Neuron (in vitro differentiated cells): Measurements from ENCODE around the gene COL8A1.

Experiments used
- H2AFZ ChIP-seq: one replicate; pipeline ENCODE4 v1.6.1; 2013; ENCODE audit warnings: low read depth, mild to moderate bottlenecking, inconsistent platforms, low read length, moderate library complexity
- H3K27me3 ChIP-seq: one replicate; pipeline ENCODE4 v1.6.1; 2013; ENCODE audit warnings: low read length; ENCODE audit not compliant: insufficient read depth
- H3K36me3 ChIP-seq: one replicate; pipeline ENCODE4 v1.6.1; 2013; ENCODE audit warnings: low read length; ENCODE audit not compliant: insufficient read depth
- H3K4me1 ChIP-seq: one replicate; pipeline ENCODE4 v1.6.1; 2013; ENCODE audit warnings: low read length; ENCODE audit not compliant: insufficient read depth
- H3K4me3 ChIP-seq: 2 replicates; pipeline ENCODE4 v1.5.1; 2013; ENCODE audit warnings: mild to moderate bottlenecking, low read length, moderate library complexity
- H3K9me3 ChIP-seq: one replicate; pipeline ENCODE4 v1.6.1; 2013; ENCODE audit warnings: low read length

The COL8A1 gene

DNA sequence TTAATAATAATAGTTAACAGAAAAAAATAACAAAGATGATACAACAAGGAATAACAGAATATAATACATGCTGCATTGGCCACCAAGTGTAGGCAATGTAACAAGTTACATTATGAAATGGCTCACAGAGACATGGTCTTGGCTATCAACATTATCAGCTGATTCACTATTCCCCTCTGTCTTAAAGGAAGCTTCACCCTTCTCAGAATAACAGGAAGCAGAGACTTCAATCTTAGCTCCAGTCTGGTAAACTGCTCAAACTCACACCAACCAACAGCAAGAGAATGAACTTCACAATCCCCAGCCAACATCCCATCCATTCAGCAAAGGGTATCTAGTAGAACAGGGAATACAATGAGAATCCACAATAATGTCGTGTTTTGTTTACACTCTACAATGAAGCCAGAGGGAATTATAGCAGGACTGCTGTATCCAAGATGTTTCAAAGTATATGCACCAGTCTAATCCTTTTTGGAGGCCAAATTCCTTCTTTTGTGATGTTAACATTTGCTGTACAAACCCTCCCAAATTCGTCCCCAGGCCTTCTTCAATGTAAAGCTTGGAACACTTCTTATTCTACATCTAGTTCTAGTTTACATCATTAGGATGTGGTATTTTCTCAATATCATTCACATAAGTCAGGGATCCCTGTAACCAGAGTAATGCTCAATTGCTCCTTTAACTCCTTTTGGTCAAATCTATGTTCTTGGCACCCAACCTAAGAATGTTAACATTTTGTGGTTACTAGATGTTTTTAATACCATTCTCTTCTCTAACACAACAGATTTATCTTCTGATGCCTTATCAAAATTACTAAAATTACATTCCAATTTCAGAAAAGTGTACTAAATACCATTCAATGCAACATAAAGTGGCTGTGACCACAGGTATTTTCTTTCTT is 126.9 kb downstream of the COL8A1 start:
- Histone ChIP-seq H2AFZ (no peak overlapping the region), H3K4me3 (no peak overlapping the region), H3K36me3 (no peaks in the 10 kb centered on the region), H3K4me1 (no peaks in the 10 kb centered on the region), H3K27me3 (no peaks in the 10 kb centered on the region), H3K9me3 (no peaks in the 10 kb centered on the region)

DNA sequence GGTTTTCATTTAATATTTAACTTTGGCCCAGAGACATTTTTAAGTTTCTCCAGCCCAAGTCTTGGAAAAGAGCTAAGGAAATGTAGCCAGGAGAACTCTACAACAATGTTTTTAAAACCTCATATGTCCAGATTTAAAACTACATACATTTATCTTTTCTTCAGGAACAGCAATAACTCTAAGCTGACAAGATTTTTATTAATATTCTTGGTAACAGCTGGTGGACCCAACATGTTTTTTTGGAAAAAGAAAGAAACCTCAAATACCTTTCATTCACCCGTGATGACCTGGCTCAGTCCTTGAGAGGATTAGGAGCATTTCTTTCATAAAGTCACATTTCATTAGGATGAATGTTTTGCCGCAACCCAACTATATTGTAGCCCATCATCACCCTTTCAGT is 128.9 kb downstream of the COL8A1 start:
- Histone ChIP-seq H3K4me3 (no peak overlapping the region), H3K27me3 (no peaks in the 10 kb centered on the region), H3K36me3 (no peaks in the 10 kb centered on the region), H3K9me3 (no peaks in the 10 kb centered on the region), H3K4me1 (peaks cover 3% of the 10 kb centered on the region), H2AFZ (no peak overlapping the region)

DNA sequence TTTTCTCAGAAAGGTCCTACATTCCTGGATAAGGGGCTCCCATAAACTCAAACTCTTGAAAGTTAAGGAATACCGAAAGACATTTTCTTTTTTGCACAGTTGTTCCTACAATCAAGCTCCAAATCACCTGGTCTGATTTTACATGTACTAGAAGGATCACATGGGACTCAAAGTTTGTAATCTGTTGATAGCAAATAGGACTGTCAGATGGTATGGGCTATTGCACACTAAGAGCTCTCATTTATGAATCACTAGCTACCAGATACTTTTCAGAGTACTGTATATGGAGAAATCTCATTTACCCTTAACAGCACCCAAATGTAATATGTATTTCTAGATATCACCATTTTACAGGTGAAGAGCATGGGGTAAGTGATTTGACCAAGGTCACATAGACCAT is 129.7 kb downstream of the COL8A1 start:
- Histone ChIP-seq H3K27me3 (no peaks in the 10 kb centered on the region), H3K4me1 (peaks cover 11% of the 10 kb centered on the region), H3K4me3 (no peak overlapping the region), H2AFZ (no peak overlapping the region), H3K9me3 (no peaks in the 10 kb centered on the region), H3K36me3 (no peaks in the 10 kb centered on the region)

DNA sequence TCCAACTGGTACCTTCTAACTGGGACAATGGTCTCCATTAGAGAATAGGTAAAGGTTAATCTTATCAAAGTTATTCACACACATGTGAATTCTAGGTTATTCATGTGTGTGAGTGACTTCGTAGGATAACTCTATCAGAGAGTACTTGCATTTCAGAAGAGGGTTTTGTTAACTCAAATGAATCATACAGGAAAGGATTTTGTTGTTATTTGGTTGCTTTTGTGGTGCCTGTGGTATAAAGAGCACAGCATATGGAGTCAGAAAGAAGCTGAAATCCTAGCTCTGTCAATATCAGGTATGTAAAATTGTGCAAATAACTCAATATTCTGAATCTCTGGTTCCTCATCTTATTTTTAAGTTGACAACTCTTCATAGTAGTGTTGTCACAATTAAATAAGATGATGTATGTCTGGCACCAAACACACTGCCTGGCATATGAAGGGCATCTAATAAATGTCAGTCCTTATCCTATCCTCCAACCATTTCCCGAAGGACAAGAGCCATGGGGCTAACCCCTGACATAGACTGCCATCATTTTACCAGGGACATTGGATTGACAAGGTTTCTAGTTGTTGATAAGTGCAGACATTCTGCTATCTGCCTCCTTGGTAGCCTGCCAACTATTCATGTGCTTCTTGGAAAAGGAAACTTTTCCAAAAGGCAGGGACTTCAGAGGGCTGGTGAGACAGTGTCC is 130.6 kb downstream of the COL8A1 start:
- Histone ChIP-seq H2AFZ (no peak overlapping the region), H3K27me3 (no peaks in the 10 kb centered on the region), H3K4me3 (no peak overlapping the region), H3K4me1 (peaks cover 12% of the 10 kb centered on the region), H3K36me3 (no peaks in the 10 kb centered on the region), H3K9me3 (no peaks in the 10 kb centered on the region)

DNA sequence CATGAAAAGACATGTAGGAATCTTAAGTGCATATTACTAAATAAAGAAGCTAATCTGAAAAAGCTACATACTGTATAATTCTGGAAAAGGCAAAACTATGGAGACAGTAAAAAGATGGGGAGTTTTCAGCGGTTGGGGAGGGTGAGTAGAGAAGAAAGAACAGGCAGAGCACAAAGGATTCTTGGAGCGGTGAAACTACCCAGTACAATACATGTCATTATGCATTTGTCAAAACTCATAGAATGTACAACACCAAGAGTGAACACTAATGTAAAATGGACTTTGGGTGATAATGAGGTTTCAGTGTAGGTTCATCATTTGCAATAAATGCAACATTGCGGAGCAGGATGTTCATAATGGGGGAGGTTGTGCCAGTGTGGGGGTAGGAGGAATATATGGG is 133.8 kb downstream of the COL8A1 start:
- Histone ChIP-seq H3K36me3 (no peaks in the 10 kb centered on the region), H2AFZ (no peak overlapping the region), H3K9me3 (no peaks in the 10 kb centered on the region), H3K4me3 (no peak overlapping the region), H3K4me1 (peaks cover 23% of the 10 kb centered on the region), H3K27me3 (no peaks in the 10 kb centered on the region)

DNA sequence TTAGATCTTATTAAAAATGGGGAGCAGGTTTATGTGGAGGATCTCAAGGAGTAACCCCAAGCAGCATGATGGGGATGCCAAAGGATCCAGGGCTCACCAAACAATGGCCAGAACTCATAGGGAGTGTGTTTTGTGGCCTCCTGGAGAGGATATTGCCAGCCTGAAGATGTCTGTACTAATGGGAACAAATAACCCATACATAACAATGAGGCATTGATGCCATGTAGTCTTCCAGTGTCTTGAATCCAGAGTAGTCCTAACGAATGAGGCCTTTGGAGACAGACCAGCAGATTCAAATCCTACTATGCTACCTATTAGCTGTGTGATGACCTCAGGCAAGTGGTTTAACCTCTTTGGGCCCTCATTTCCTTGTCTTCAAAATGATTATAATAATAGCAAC is 134.3 kb downstream of the COL8A1 start:
- H3K27me3 ChIP-seq: no peaks in the 10 kb centered on the region
- H2AFZ ChIP-seq: no peak overlapping the region
- no peak overlapping the region for H3K4me3 ChIP-seq
- no peaks in the 10 kb centered on the region for H3K9me3 ChIP-seq
- peaks cover 25% of the 10 kb centered on the region for H3K4me1 ChIP-seq
- no peaks in the 10 kb centered on the region for H3K36me3 ChIP-seq

DNA sequence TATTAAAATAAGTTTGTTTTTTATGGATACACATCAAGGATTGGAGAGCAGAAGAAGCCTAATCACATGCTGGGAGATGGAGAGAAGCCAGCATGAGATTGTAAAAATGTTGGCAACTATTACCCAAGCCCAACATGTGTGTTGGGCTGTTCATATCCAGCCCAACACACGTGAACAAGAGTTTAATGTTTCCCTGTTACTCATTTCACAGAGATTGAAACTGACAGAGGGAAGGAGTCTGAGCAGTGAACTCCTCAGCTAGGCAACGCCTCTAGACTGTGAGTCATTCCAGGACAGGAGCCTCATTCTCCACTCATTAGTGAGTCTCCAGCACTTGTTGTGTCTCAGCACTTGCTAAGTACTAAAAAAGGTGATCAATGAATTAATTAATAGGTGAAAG is 136.1 kb downstream of the COL8A1 start:
- peaks cover 25% of the 10 kb centered on the region for H3K4me1 ChIP-seq
- H3K9me3 ChIP-seq: no peaks in the 10 kb centered on the region
- no peak overlapping the region for H3K4me3 ChIP-seq
- no peaks in the 10 kb centered on the region for H3K36me3 ChIP-seq
- no peaks in the 10 kb centered on the region for H3K27me3 ChIP-seq
- H2AFZ ChIP-seq: no peak overlapping the region

DNA sequence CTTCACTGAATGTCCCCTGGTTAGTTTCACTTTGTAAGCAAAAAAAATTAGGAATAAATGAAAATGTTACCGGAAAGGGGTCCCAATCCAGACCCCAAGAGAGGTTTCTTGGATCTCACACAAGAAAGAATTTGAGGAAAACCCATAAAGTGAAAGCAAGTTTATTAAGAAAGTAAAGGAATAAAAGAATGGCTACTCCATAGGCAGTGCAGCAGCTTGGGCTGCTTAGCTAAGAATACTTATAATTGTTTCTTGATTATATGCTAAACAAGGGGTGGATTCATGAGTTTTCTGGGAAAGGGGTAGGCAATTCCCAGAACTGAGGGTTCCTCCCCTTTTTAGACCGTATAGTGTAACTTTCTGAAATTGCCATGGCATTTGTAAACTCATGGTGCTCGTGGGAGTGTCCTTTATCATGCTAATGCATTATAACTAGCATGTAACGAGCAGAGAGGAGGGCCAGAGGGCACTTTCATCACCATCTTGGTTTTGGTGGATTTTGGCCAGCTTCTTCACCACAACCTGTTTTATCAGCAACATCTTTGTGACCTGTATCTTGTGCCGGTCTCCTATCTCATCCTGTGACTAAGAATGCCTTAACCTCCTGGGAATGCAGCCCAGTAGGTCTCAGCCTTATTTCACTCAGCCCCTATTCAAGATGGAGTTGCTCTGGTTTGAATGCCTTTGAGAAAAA is 138.3 kb downstream of the COL8A1 start:
- Histone ChIP-seq H2AFZ (no peak overlapping the region), H3K4me1 (peaks cover 25% of the 10 kb centered on the region), H3K9me3 (no peaks in the 10 kb centered on the region), H3K4me3 (no peak overlapping the region), H3K36me3 (no peaks in the 10 kb centered on the region), H3K27me3 (no peaks in the 10 kb centered on the region)

DNA sequence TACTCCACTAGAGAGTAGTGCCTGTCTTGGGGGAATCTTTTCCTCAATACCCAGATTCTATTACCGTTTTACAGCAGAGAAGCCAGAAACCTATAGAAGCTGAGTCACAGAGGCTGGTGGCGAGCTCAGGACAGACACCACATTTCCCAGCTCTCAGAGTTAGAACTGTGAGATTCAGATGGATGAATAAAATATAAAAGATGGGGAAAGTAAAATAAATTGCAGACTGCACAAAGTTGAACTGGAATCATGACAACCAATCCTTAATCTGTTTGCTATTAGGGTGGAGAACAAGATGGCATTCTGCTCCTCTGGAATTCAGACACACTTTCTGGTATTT is 138.8 kb downstream of the COL8A1 start:
- Histone ChIP-seq H3K4me3 (no peak overlapping the region), H3K4me1 (peaks cover 23% of the 10 kb centered on the region), H2AFZ (no peak overlapping the region), H3K36me3 (no peaks in the 10 kb centered on the region), H3K27me3 (no peaks in the 10 kb centered on the region), H3K9me3 (no peaks in the 10 kb centered on the region)

DNA sequence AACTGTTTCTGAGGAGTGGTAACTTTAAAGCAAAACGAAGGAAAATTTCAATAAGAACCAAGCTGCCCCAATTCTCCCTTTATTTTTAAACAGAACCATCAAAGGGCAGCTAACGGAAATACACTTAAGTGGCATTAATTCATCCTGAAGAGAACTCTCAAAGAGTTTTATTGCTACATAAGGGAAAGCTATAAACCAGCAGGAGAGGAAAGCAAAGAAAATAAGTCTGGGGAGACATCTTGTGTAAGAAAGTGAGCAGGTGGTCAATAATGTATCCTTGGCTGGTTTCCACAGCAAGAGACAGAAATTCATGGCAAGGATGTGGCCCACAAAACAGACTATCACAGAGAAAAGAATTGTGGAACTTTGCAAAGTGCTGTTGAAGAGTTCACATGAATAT is 139.3 kb downstream of the COL8A1 start:
- H3K36me3 ChIP-seq: no peaks in the 10 kb centered on the region
- no peaks in the 10 kb centered on the region for H3K9me3 ChIP-seq
- no peak overlapping the region for H2AFZ ChIP-seq
- no peaks in the 10 kb centered on the region for H3K27me3 ChIP-seq
- no peak overlapping the region for H3K4me3 ChIP-seq
- H3K4me1 ChIP-seq: peaks cover 18% of the 10 kb centered on the region

DNA sequence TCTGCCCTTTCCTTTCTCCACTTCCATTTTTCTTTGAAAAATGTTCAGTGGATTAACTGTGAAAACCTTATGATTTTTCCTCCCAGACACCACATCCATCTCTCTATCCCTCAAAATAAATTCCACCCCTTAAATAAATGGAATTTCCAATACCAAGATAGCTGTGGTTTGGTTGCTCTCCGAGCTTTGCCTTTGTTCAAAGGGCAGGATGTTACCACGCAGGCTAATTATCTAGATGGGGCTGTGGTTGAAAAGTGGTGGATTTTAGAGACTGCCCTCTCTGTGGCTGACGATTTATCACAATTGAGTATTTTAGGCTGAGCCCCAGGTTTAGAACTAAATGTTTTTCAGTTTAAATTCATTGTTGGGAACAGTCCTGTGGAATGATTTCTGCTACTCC is 142.4 kb downstream of the COL8A1 start:
- no peaks in the 10 kb centered on the region for H3K36me3 ChIP-seq
- H2AFZ ChIP-seq: no peak overlapping the region
- no peaks in the 10 kb centered on the region for H3K9me3 ChIP-seq
- H3K27me3 ChIP-seq: no peaks in the 10 kb centered on the region
- peaks cover 17% of the 10 kb centered on the region for H3K4me1 ChIP-seq
- H3K4me3 ChIP-seq: no peak overlapping the region

DNA sequence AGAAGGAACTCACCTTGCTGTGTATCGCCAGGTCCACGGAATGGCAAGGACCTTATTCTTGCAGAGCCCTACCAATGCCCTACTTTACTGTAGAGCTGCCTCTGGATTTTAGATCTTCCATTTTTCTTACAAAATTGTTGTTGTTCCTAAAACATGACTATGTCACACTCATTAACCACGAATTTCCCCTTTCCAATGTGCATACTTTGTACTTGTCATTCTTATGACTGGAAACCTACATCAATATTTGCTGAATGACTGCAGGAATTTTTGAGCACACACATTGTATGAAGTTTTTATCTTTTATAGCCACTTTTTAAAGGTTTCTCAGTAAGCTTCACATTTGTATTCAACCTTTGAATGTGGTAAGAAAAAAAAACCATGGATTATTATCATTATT is 143.4 kb downstream of the COL8A1 start:
- Histone ChIP-seq H3K27me3 (no peaks in the 10 kb centered on the region), H2AFZ (no peak overlapping the region), H3K36me3 (no peaks in the 10 kb centered on the region), H3K9me3 (no peaks in the 10 kb centered on the region), H3K4me3 (no peak overlapping the region), H3K4me1 (peaks cover 9% of the 10 kb centered on the region)

DNA sequence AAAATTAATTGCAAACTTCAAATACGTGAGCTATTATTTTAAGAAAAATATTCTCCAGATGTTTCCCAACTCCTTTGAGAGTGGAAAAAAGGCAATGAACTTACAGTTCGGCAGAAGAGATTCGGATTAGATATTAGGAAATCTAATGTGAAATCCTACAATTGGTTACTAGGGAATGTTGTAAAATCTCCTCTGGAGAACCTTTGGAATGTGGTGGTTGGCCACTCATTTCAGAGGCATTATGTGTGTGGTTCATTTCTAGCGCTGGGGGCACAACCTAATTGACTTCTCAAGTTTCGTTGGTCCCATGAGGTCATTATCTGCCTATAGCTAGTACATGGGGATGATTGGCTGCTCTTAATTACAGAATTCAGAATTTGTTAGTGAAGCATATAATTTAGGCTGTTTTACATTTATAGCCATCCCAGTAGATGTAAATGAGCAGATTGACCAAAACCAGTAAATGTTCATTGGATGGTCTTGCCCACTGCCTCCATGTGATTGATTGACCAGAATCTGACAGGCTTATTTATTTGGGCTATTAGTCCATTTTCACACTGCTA is 144.7 kb downstream of the COL8A1 start:
- H3K9me3 ChIP-seq: no peaks in the 10 kb centered on the region
- no peak overlapping the region for H3K4me3 ChIP-seq
- H3K36me3 ChIP-seq: no peaks in the 10 kb centered on the region
- peaks cover 4% of the 10 kb centered on the region for H3K4me1 ChIP-seq
- H3K27me3 ChIP-seq: no peaks in the 10 kb centered on the region
- H2AFZ ChIP-seq: no peak overlapping the region
